CD14-positive monocyte (primary cell): ENCODE measurements around the gene MECR. TPM values are rescaled to one million over a fixed set of nuclear protein-coding genes. Genes with fewer than 3 reads are reported as not detected.

Experiments used
- DNase-seq, 3 donors: peaks; one replicate each; pipeline ENCODE4 v3.0.0-alpha.2; 2011 to 2022
- H2AFZ ChIP-seq: 2 replicates; pipeline ENCODE4 v1.6.0; 2012; ENCODE audit warnings: mild to moderate bottlenecking, low read depth, low read length, inconsistent platforms; ENCODE audit not compliant: insufficient read depth, poor library complexity, severe bottlenecking
- H3K27ac ChIP-seq, 2 donors: 1 replicate in 1 of 2; 2 replicates in 1 of 2; pipeline ENCODE4 v1.5.1; 2012 to 2013; ENCODE audit warnings: low read length in 2 of 2, control low read depth in 1 of 2, inconsistent platforms in 1 of 2, low read depth in 1 of 2, mild to moderate bottlenecking in 1 of 2
- H3K27me3 ChIP-seq, 2 donors: one replicate each; pipeline versions ENCODE4 v1.6.0 to v1.6.1; 2011 to 2013; ENCODE audit warnings: low read length in 2 of 2; ENCODE audit not compliant: control insufficient read depth in 2 of 2, insufficient read depth in 2 of 2
- H3K36me3 ChIP-seq, 2 donors: replicated peaks in 1 of 2; 1 replicate in 1 of 2; 2 replicates in 1 of 2; pipeline versions ENCODE4 v1.5.1 to v1.6.1; 2012 to 2013; ENCODE audit warnings: low read length in 2 of 2, control low read depth in 1 of 2, inconsistent platforms in 1 of 2, mild to moderate bottlenecking in 1 of 2; ENCODE audit not compliant: insufficient read depth in 2 of 2, control insufficient read depth in 1 of 2
- H3K4me1 ChIP-seq, 2 donors: 1 replicate in 1 of 2; 2 replicates in 1 of 2; pipeline versions ENCODE4 v1.5.1 to v1.6.1; 2012 to 2013; ENCODE audit warnings: low read length in 2 of 2, control low read depth in 1 of 2, inconsistent platforms in 1 of 2, mild to moderate bottlenecking in 1 of 2, moderate library complexity in 1 of 2; ENCODE audit not compliant: insufficient read depth in 2 of 2, control insufficient read depth in 1 of 2
- H3K4me2 ChIP-seq: replicated peaks from 2 replicates; pipeline ENCODE3; 2012; ENCODE audit warnings: low read length, moderate library complexity, mild to moderate bottlenecking; ENCODE audit not compliant: poor library complexity, severe bottlenecking; ENCODE audit errors: extremely low read depth
- H3K4me3 ChIP-seq, 3 experiments: fragments of 200-600 bp in 1 of 3; sonication (generic) in 1 of 3; replicated peaks in 1 of 3; 1 replicate in 2 of 3; 2 replicates in 1 of 3; pipeline ENCODE4 v1.5.1; 2011 to 2013; ENCODE audit warnings: low read length in 3 of 3, mild to moderate bottlenecking in 3 of 3, control low read depth in 2 of 3, low read depth in 2 of 3, inconsistent platforms in 1 of 3, moderate library complexity in 1 of 3
- H3K79me2 ChIP-seq: 2 replicates; pipeline ENCODE4 v1.6.0; 2012; ENCODE audit warnings: mild to moderate bottlenecking, control low read depth, inconsistent platforms, low read length, moderate library complexity; ENCODE audit not compliant: insufficient read depth
- H3K9ac ChIP-seq: 2 replicates; pipeline ENCODE4 v1.6.0; 2017; ENCODE audit warnings: low read length, mild to moderate bottlenecking; ENCODE audit not compliant: insufficient read depth, poor library complexity, severe bottlenecking
- H3K9me3 ChIP-seq, 2 donors: replicated peaks in 1 of 2; 1 replicate in 1 of 2; 2 replicates in 1 of 2; pipeline versions ENCODE4 v1.5.1 to v1.6.1; 2012 to 2013; ENCODE audit warnings: low read length in 2 of 2, control low read depth in 1 of 2; ENCODE audit not compliant: control insufficient read depth in 1 of 2, insufficient read depth in 1 of 2
- H4K20me1 ChIP-seq: 2 replicates; pipeline ENCODE4 v1.6.0; 2012; ENCODE audit warnings: mild to moderate bottlenecking, low read length, control low read depth, moderate library complexity; ENCODE audit not compliant: insufficient read depth
- H3K27ac Mint-ChIP-seq, 7 donors: one replicate each; pipeline ENCODE4 v1.8.0; 2020; ENCODE audit warnings: mild to moderate bottlenecking in 7 of 7, mixed read lengths in 7 of 7, moderate library complexity in 6 of 7, inconsistent platforms in 2 of 7
- H3K27me3 Mint-ChIP-seq, 3 donors: one replicate each; pipeline ENCODE4 v1.8.0; 2021 to 2022; ENCODE audit warnings: low read depth in 3 of 3, mild to moderate bottlenecking in 3 of 3, mixed read lengths in 3 of 3, moderate library complexity in 3 of 3, inconsistent platforms in 1 of 3
- H3K36me3 Mint-ChIP-seq, 2 donors: one replicate each; pipeline ENCODE4 v1.8.0; 2020; ENCODE audit warnings: mixed read lengths in 2 of 2, inconsistent platforms in 1 of 2, mild to moderate bottlenecking in 1 of 2
- H3K4me1 Mint-ChIP-seq: one replicate; pipeline ENCODE4 v1.8.0; 2020; ENCODE audit warnings: mild to moderate bottlenecking, mixed read lengths
- H3K4me3 Mint-ChIP-seq, 2 donors: one replicate each; pipeline ENCODE4 v1.8.0; 2020; ENCODE audit warnings: mild to moderate bottlenecking in 2 of 2, mixed read lengths in 2 of 2, moderate library complexity in 1 of 2
- H3K9me3 Mint-ChIP-seq, 7 donors: one replicate each; pipeline ENCODE4 v1.8.0; 2020 to 2022; ENCODE audit warnings: mixed read lengths in 7 of 7, mild to moderate bottlenecking in 6 of 7, moderate library complexity in 6 of 7, inconsistent platforms in 2 of 7
- WGBS: methylation state at CpG from one replicate; pipeline ENCODE4 v1.1.5; 2013; ENCODE audit warnings: missing lambda C conversion rate; ENCODE audit not compliant: insufficient coverage; 5-methylcytosine and 5-hydroxymethylcytosine counted together
- intact Hi-C, 2 donors: fragments of 100-400 bp; cut with micrococcal nuclease; formaldehyde crosslinking; loops; one replicate each; pipeline versions ENCODE4 v1.15.0 to v1.15.1; 2023
- polyA plus RNA-seq, 3 donors: library from polyadenylated mRNA; depleted of rRNA in 1 of 3; unstranded in 2 of 3; stranded (reverse) in 1 of 3; fragments of 300-500 nt in 2 of 3; fragments of >200 nt in 1 of 3; fragmentation: Illumina TruSeq in 2 of 3; gene quantifications; 1 replicate in 2 of 3; 2 replicates in 1 of 3; pipeline ENCODE4 v1.2.3, GENCODE V29; 2012 to 2021
- TF ChIP-seq, protein P1 (sequence below): fragments of 200-600 bp; IDR thresholded peaks from one replicate; pipeline ENCODE4 v1.8.0; 2022; ENCODE audit warnings: antibody characterized with exemption, mild to moderate bottlenecking

MECR gene
- polyA plus RNA-seq, 3 donors, result 6.3 to 8.5 (median 7.5) TPM

DNA sequence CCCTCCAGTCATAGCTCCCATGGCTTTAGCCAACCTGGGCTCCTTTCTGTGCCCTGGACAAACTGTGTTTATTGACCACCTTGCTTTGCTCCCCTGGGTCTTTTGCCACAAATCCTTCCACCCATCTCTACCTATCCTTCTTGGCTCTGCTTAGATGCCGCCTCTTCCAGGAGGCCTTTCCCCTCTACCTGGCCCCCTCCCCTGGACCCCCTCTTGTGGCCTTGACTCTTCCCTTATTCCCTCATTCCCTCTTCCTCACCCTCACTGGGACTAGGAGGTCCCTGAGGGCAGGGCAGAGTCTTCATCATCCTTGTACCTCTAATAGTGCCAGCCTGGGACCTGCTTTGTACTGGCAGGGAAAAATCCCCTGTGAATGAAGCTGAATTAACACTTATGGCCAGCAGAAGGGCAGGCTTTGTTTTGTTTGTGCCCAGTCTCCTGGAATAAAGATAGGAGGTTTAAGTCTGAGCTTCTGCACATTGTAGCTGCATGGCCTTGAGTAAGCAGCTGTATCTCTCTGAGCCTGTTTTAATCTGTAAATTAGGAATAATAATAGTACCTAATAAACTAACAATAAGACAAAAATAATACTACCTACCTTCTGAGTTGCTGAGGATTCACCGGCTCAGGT lies 19.3 kb upstream of the MECR start:
- no peak overlapping the region for H3K4me3 ChIP-seq
- H3K36me3 Mint-ChIP-seq, result no peaks in the 10 kb centered on the region
- no peaks in the 10 kb centered on the region for H4K20me1 ChIP-seq

DNA sequence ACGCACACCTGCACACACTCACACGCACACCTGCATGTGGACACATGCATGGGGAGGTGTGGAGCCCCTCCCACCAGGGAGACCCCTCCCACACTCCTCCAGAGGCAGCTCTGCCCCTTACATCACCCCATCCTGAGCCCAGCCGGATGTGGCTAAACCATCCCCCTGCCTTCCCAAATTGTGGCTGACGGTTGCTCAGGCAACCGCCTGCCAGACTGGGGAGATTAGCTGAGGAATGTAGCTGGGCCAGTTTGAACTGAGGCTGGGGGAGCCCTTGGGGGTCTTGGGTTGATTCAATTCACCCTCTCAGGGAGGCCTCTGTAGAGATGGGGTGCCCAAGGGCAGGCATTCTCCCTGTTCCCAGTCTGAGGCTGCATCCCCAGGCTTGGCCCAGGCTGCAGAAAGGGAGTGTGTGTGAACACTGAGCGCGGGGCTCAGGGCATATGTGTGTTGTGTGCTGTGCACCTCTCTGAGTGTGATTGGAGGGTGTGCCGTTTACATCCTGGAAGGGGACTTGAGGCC lies 18.5 kb upstream of the MECR start:
- Mint-ChIP-seq H3K4me1 (peaks cover 3% of the 10 kb centered on the region), H3K27ac (no peak overlapping the region), H3K9me3 (peaks cover 0 to 3% (median 0%) of the 10 kb centered on the region in 7 donors), H3K36me3 (no peaks in the 10 kb centered on the region), H3K4me3 (no peak overlapping the region), H3K27me3 (peaks cover 0 to 7% (median 2%) of the 10 kb centered on the region in 3 donors)
- TF ChIP-seq, protein P1, sequence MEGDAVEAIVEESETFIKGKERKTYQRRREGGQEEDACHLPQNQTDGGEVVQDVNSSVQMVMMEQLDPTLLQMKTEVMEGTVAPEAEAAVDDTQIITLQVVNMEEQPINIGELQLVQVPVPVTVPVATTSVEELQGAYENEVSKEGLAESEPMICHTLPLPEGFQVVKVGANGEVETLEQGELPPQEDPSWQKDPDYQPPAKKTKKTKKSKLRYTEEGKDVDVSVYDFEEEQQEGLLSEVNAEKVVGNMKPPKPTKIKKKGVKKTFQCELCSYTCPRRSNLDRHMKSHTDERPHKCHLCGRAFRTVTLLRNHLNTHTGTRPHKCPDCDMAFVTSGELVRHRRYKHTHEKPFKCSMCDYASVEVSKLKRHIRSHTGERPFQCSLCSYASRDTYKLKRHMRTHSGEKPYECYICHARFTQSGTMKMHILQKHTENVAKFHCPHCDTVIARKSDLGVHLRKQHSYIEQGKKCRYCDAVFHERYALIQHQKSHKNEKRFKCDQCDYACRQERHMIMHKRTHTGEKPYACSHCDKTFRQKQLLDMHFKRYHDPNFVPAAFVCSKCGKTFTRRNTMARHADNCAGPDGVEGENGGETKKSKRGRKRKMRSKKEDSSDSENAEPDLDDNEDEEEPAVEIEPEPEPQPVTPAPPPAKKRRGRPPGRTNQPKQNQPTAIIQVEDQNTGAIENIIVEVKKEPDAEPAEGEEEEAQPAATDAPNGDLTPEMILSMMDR, result no peak
- Histone ChIP-seq H3K9ac (no peak overlapping the region), H3K27ac (no peak overlapping the region), H4K20me1 (no peaks in the 10 kb centered on the region), H3K9me3 (no peaks in the 10 kb centered on the region), H3K4me1 (no peaks in the 10 kb centered on the region), H3K36me3 (no peaks in the 10 kb centered on the region), H3K27me3 (no peaks in the 10 kb centered on the region), H3K4me3 (no peak overlapping the region), H2AFZ (no peak overlapping the region), H3K4me2 (no peak overlapping the region), H3K79me2 (no peaks in the 10 kb centered on the region)
- no peak for DNase-seq
- intact Hi-C loops, result no loop called here
- WGBS, result 94% methylated on average over 2 of the region's 8 CpGs

More for the DNA sequence above, 19.3 kb upstream of the MECR start:
- Histone ChIP-seq H3K27ac (no peak overlapping the region), H3K4me1 (no peaks in the 10 kb centered on the region), H3K79me2 (no peaks in the 10 kb centered on the region), H3K36me3 (no peaks in the 10 kb centered on the region), H3K9me3 (no peaks in the 10 kb centered on the region), H2AFZ (no peak overlapping the region), H3K9ac (no peak overlapping the region), H3K27me3 (no peaks in the 10 kb centered on the region), H3K4me2 (no peak overlapping the region)
- peaks cover 0 to 3% (median 0%) of the 10 kb centered on the region in 7 donors for H3K9me3 Mint-ChIP-seq
- TF ChIP-seq, protein P1, result no peak
- 100% methylated on average over 1 of the region's 2 CpGs for WGBS
- no peak for DNase-seq
- H3K27ac Mint-ChIP-seq, result no peak overlapping the region
- intact Hi-C loops, result no loop called here
- H3K27me3 Mint-ChIP-seq, result peaks cover 0 to 7% (median 2%) of the 10 kb centered on the region in 3 donors
- H3K4me3 Mint-ChIP-seq, result no peak overlapping the region
- H3K4me1 Mint-ChIP-seq, result peaks cover 3% of the 10 kb centered on the region
